Ishikawa (cell line): ENCODE data around the gene STON2.
A peak's percentile ranks its signal among the peaks of the same experiment; 100 is the strongest.

Source experiments
- CEBPB ChIP-seq: IDR thresholded peaks from 2 replicates; pipeline ENCODE4 v1.6.1; 2012
- CREB1 ChIP-seq: IDR thresholded peaks from 2 replicates; pipeline ENCODE4 v1.6.1; 2012; ENCODE audit warnings: low read depth
- EGR1 ChIP-seq: IDR thresholded peaks from 2 replicates; pipeline ENCODE4 v1.6.1; 2012
- EP300 ChIP-seq: IDR thresholded peaks from 2 replicates; pipeline ENCODE4 v1.6.1; 2012; ENCODE audit warnings: borderline replicate concordance
- FOXM1 ChIP-seq: IDR thresholded peaks from 2 replicates; pipeline ENCODE4 v1.6.1; 2012; ENCODE audit warnings: low read depth, borderline replicate concordance
- NFIC ChIP-seq: IDR thresholded peaks from 2 replicates; pipeline ENCODE4 v1.6.1; 2012
- RAD21 ChIP-seq: IDR thresholded peaks from 2 replicates; pipeline ENCODE4 v1.6.1; 2012; ENCODE audit warnings: low read depth
- TAF1 ChIP-seq: IDR thresholded peaks from 2 replicates; pipeline ENCODE4 v1.6.1; 2012; ENCODE audit warnings: low read depth, mild to moderate bottlenecking
- TCF12 ChIP-seq: IDR thresholded peaks from 2 replicates; pipeline ENCODE4 v1.6.1; 2012; ENCODE audit warnings: low read depth
- TEAD4 ChIP-seq: IDR thresholded peaks from 2 replicates; pipeline ENCODE4 v1.6.1; 2012
- YY1 ChIP-seq: IDR thresholded peaks from 2 replicates; pipeline ENCODE4 v1.6.1; 2012; ENCODE audit warnings: low read depth
- ZBTB7A ChIP-seq: IDR thresholded peaks from 2 replicates; pipeline ENCODE4 v1.6.1; 2012; ENCODE audit warnings: low read depth
- TF ChIP-seq, protein P1 (sequence below): IDR thresholded peaks from 2 replicates; pipeline ENCODE4 v1.6.1; 2012; ENCODE audit warnings: low read depth, mild to moderate bottlenecking
- TF ChIP-seq, protein P2 (sequence below): IDR thresholded peaks from 2 replicates; pipeline ENCODE4 v1.6.1; 2012
- TF ChIP-seq, protein P3 (sequence below): IDR thresholded peaks from 2 replicates; pipeline ENCODE4 v1.6.1; 2012

The STON2 gene

DNA sequence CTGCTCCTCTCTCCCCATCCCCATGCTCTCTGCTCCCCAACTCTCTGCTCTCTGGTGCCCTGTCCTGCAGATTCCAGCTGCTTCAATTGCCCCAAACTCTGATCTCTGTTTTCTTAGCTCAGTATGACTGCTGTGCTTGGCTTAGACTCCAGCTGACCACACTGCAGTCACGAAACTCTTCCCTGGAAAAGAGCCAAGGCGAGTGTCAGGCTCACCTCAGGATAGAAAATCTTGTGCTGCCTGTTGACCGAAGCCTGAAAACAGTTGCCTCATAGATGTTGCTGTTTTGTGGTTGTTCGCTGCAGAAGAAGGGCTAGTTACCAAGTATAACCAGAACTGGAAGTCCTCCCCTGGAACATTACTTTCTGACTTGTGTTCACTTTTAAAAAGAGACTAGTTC is 6.7 kb upstream of the STON2 start:
- TF ChIP-seq FOXM1 (no peak), TCF12 (0 out of 2 replicates have a peak, but pooled peaks have one; percentile 16), NFIC (peak; percentile 83)

DNA sequence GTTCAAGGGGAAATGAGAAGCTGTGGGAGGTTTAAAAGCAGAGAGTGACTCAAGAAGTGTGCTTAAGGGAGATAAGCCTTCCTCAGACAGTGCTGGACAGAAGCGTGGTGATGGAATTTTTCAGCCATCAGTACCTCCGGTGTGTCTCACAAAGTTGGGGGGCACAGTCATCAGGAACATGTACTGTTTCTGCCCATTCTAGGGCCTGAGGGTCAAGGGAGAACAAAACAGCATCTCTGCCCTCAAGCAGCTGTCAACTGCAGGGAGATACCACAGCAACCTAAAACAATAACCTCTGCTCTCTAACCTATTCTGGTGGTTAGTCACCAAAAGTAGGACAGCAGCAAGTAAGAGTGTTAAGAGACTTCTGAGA is 2.0 kb upstream of the STON2 start:
- no peak for TF ChIP-seq TCF12
- TF ChIP-seq, protein P1, sequence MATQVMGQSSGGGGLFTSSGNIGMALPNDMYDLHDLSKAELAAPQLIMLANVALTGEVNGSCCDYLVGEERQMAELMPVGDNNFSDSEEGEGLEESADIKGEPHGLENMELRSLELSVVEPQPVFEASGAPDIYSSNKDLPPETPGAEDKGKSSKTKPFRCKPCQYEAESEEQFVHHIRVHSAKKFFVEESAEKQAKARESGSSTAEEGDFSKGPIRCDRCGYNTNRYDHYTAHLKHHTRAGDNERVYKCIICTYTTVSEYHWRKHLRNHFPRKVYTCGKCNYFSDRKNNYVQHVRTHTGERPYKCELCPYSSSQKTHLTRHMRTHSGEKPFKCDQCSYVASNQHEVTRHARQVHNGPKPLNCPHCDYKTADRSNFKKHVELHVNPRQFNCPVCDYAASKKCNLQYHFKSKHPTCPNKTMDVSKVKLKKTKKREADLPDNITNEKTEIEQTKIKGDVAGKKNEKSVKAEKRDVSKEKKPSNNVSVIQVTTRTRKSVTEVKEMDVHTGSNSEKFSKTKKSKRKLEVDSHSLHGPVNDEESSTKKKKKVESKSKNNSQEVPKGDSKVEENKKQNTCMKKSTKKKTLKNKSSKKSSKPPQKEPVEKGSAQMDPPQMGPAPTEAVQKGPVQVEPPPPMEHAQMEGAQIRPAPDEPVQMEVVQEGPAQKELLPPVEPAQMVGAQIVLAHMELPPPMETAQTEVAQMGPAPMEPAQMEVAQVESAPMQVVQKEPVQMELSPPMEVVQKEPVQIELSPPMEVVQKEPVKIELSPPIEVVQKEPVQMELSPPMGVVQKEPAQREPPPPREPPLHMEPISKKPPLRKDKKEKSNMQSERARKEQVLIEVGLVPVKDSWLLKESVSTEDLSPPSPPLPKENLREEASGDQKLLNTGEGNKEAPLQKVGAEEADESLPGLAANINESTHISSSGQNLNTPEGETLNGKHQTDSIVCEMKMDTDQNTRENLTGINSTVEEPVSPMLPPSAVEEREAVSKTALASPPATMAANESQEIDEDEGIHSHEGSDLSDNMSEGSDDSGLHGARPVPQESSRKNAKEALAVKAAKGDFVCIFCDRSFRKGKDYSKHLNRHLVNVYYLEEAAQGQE, result peak; percentile 34; the same call in 1 of the 2 replicates

DNA sequence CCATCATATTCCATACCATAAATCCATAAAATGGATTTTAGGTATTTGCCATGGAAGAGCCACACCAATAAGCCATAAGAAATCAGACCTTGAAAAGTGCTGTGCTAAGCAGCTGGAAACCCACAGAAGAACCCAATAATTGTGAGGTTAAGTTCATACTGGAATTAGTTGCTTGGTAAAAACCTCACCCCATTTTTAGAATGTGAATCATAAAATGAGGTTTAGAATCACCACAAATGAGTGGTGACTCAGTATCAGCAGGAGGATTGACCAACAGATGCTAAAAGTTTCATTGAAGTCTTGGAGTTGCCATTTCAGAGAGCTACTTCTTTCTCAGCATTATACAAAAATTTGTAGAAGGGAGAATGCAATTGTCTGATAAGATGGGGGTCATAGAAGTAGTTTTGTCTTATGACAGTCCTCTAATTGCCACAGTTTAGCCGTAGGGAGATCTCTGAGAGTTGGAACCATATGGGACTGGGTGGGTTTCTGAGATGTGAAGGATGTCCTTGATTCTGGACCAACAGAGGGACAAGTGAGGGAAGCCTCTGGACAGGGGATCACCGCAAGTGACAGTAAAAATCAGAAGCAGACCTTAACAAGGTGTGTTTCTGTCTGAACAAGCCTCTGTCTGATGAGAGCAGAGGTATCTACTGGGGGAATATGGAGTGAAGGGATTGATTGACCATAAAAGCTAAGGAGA is 1.4 kb upstream of the STON2 start:
- TF ChIP-seq NFIC, result no peak
- TF ChIP-seq ZBTB7A, result no peak
- TF ChIP-seq, protein P2, sequence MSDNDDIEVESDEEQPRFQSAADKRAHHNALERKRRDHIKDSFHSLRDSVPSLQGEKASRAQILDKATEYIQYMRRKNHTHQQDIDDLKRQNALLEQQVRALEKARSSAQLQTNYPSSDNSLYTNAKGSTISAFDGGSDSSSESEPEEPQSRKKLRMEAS, result no peak
- no peak for TF ChIP-seq RAD21
- TF ChIP-seq EGR1, result no peak
- TF ChIP-seq TAF1, result no peak
- TF ChIP-seq EP300, result peak; percentile 39; the same call in 1 of the 2 replicates
- TF ChIP-seq, protein P3, sequence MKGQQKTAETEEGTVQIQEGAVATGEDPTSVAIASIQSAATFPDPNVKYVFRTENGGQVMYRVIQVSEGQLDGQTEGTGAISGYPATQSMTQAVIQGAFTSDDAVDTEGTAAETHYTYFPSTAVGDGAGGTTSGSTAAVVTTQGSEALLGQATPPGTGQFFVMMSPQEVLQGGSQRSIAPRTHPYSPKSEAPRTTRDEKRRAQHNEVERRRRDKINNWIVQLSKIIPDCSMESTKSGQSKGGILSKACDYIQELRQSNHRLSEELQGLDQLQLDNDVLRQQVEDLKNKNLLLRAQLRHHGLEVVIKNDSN, result no peak
- no peak for TF ChIP-seq CREB1
- no peak for TF ChIP-seq TCF12
- no peak for TF ChIP-seq FOXM1
- TF ChIP-seq, protein P1, result no peak
- no peak for TF ChIP-seq YY1
- TF ChIP-seq TEAD4, result peak; percentile 39; the same call in 1 of the 2 replicates
- no peak for TF ChIP-seq CEBPB

DNA sequence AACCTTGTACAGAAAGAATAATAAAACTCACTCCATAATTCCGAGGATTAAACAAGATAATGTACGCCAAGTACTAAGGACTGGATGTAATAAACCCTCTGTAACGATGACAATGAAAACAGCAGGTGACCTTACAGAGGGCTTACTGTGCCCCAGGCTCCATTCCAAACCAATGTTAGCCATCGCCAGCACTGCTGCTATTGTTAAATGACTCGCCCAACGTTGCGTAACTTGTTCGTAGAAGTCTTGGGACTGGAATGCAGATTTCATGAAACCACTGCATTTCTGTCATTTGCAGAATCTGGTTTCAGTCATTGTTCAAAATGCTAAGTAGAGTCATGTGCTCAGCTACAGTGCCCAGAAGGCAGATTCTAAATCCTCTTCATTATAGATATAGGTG is 728 bp upstream of the STON2 start:
- TF ChIP-seq NFIC, result peak; percentile 97
- TF ChIP-seq, protein P1, result no peak
- TF ChIP-seq FOXM1, result peak; percentile 89; the same call in 1 of the 2 replicates
- TF ChIP-seq, protein P3, result no peak; the same call in 1 of the 2 replicates
- TF ChIP-seq YY1, result peak; percentile 72
- TF ChIP-seq, protein P2, result peak; percentile 81
- TF ChIP-seq EGR1, result no peak
- peak; percentile 100 for TF ChIP-seq CEBPB
- TF ChIP-seq ZBTB7A, result no peak
- peak; percentile 98 for TF ChIP-seq TEAD4
- peak; percentile 41; the same call in 1 of the 2 replicates for TF ChIP-seq RAD21
- TF ChIP-seq TCF12, result peak; percentile 97
- no peak for TF ChIP-seq TAF1
- no peak for TF ChIP-seq CREB1
- TF ChIP-seq EP300, result peak; percentile 97
